Measurements from ENCODE around the gene ARMCX4.

ARMCX4 gene

GRCh38 chrX:101488796-101489195 is 3.5 kb downstream of the ARMCX4 start:
- no peak overlapping the region for H3K4me3 ChIP-seq (ENCODE audit: low read depth, low read length)
- ChIA-PET CTCF (no interaction called here), POLR2A (no interaction called here)
- TF ChIP-seq ZNF610 (tag by site-specific recombination; IDR thresholded peaks at IDR 0.05; ENCODE audit: borderline replicate concordance) = no peak
- no peaks in the 10 kb centered on the region for H3K36me3 ChIP-seq (ENCODE audit: control insufficient read depth in 2 of 2, insufficient read depth in 1 of 2, low read length in 2 of 2)
- no peaks in the 10 kb centered on the region for H3K9me3 ChIP-seq (ENCODE audit: control insufficient read depth, insufficient read depth, low read depth, low read length)
- H3K27ac ChIP-seq (ENCODE audit: extremely low read depth, low read depth, low read length) = no peak overlapping the region
- 0 out of 2 replicates have a peak, but pooled peaks cover 1% of the 10 kb centered on the region for H3K4me1 ChIP-seq (ENCODE audit: control insufficient read depth, insufficient read depth, low read length)

GRCh38 chrX:101491943-101492342 is 6.7 kb downstream of the ARMCX4 start:
- no peak overlapping the region for H3K4me3 ChIP-seq (ENCODE audit: low read depth, low read length)
- H3K27ac ChIP-seq (ENCODE audit: extremely low read depth, low read depth, low read length) = no peak overlapping the region
- ChIA-PET CTCF (no interaction called here), POLR2A (no interaction called here)
- no peaks in the 10 kb centered on the region for H3K9me3 ChIP-seq (ENCODE audit: control insufficient read depth, insufficient read depth, low read depth, low read length)
- H3K4me1 ChIP-seq (ENCODE audit: control insufficient read depth, insufficient read depth, low read length) = no peaks in the 10 kb centered on the region
- TF ChIP-seq ZNF184 (tag by site-specific recombination; IDR thresholded peaks at IDR 0.05) = no peak
- TF ChIP-seq ZNF843 (tag by site-specific recombination; IDR thresholded peaks at IDR 0.05) = no peak
- TF ChIP-seq ZNF221 (tag by site-specific recombination; IDR thresholded peaks at IDR 0.05; ENCODE audit: borderline replicate concordance) = no peak
- no peak for TF ChIP-seq PRDM4 (tag by site-specific recombination; IDR thresholded peaks at IDR 0.05)
- TF ChIP-seq ZNF571 (tag by site-specific recombination; IDR thresholded peaks at IDR 0.05) = no peak
- TF ChIP-seq GLIS1 (tag by site-specific recombination; IDR thresholded peaks at IDR 0.05) = no peak
- no peak for TF ChIP-seq ZXDB (tag by site-specific recombination; IDR thresholded peaks at IDR 0.05)
- TF ChIP-seq ZNF366 (tag by site-specific recombination; conservative IDR thresholded peaks at IDR 0.05) = no peak
- TF ChIP-seq ZNF792 (tag by site-specific recombination; IDR thresholded peaks at IDR 0.05) = no peak
- no peak for TF ChIP-seq HOXD13 (CRISPR knock-in tag; IDR thresholded peaks at IDR 0.05; ENCODE audit: borderline replicate concordance)
- TF ChIP-seq ZFP69B (tag by site-specific recombination; IDR thresholded peaks at IDR 0.05) = no peak
- no peaks in the 10 kb centered on the region for H3K36me3 ChIP-seq (ENCODE audit: control insufficient read depth in 2 of 2, insufficient read depth in 1 of 2, low read length in 2 of 2)

- Histone ChIP-seq H3K36me3 (ENCODE audit: control insufficient read depth in 2 of 2, insufficient read depth in 1 of 2, low read length in 2 of 2) (no peaks in the 10 kb centered on the region), H3K27ac (ENCODE audit: extremely low read depth, low read depth, low read length) (no peak overlapping the region), H3K9me3 (ENCODE audit: control insufficient read depth, insufficient read depth, low read depth, low read length) (no peaks in the 10 kb centered on the region), H3K4me3 (ENCODE audit: low read depth, low read length) (no peak overlapping the region), H3K4me1 (ENCODE audit: control insufficient read depth, insufficient read depth, low read length) (no peaks in the 10 kb centered on the region)
- POLR2A ChIA-PET = no interaction called here
- TF ChIP-seq ZNF26 (tag by site-specific recombination; IDR thresholded peaks at IDR 0.05) = no peak
- no peak for TF ChIP-seq ZNF843 (tag by site-specific recombination; IDR thresholded peaks at IDR 0.05)
- no peak for TF ChIP-seq OVOL3 (tag by site-specific recombination; IDR thresholded peaks at IDR 0.05)
- no peak for TF ChIP-seq WT1 (tag by site-specific recombination; IDR thresholded peaks at IDR 0.05)
- no peak for TF ChIP-seq EGR2 (tag by site-specific recombination; IDR thresholded peaks at IDR 0.05; ENCODE audit: low read depth)
- no peak for TF ChIP-seq ZFP37 (tag by site-specific recombination; IDR thresholded peaks at IDR 0.05)
- TF ChIP-seq ATF2 (tag by site-specific recombination; IDR thresholded peaks at IDR 0.05; ENCODE audit: low read depth) = no peak
- TF ChIP-seq ZFP69B (tag by site-specific recombination; IDR thresholded peaks at IDR 0.05) = no peak
- no peak for TF ChIP-seq KLF7 (tag by site-specific recombination; IDR thresholded peaks at IDR 0.05; ENCODE audit: borderline replicate concordance)
- TF ChIP-seq GFI1B (tag by site-specific recombination; IDR thresholded peaks at IDR 0.05) = no peak
- TF ChIP-seq ZNF274 (IDR thresholded peaks at IDR 0.05; ENCODE audit: low read length) = no peak
- no peak for TF ChIP-seq ZNF274 (tag by site-specific recombination; IDR thresholded peaks at IDR 0.05; ENCODE audit: borderline replicate concordance)
- CTCF ChIA-PET = no interaction called here
Measured at GRCh38 chrX:101493225-101493624, 8.0 kb downstream of the ARMCX4 start.

Data from HEK293 (cell line).